Neural progenitor cell (in vitro differentiated cells): Measurements from ENCODE around the gene NTM. TPM values are rescaled to one million over a fixed set of nuclear protein-coding genes. Genes with fewer than 3 reads are reported as not detected.
"Not testable (repeated sequence)": the region's sequence is repeated elsewhere in the genome, so short reads cannot be mapped to it uniquely, and the experiment has no call there.

Source experiments
- DNase-seq: peaks from one replicate; pipeline ENCODE4 v3.0.0-alpha.2; 2016; ENCODE audit warnings: low spot score
- H2AFZ ChIP-seq: fragments of 200-600 bp; sonication (generic); replicated peaks from 2 replicates; pipeline ENCODE4 v1.6.1; 2016; ENCODE audit warnings: antibody characterized with exemption
- H3F3A ChIP-seq: fragments of 200-600 bp; sonication (generic); 2 replicates; pipeline ENCODE4 v1.6.1; 2016; ENCODE audit warnings: antibody characterized with exemption, low read depth
- H3K27ac ChIP-seq: fragments of 200-600 bp; sonication (generic); 2 replicates; pipeline ENCODE4 v1.5.1; 2016; ENCODE audit warnings: mild to moderate bottlenecking
- H3K27me3 ChIP-seq: fragments of 200-600 bp; sonication (generic); 2 replicates; pipeline ENCODE4 v1.6.1; 2016; ENCODE audit warnings: mild to moderate bottlenecking, moderate library complexity
- H3K36me3 ChIP-seq: fragments of 200-600 bp; sonication (generic); 2 replicates; pipeline ENCODE4 v1.5.1; 2016
- H3K4me1 ChIP-seq: fragments of 200-600 bp; sonication (generic); 2 replicates; pipeline ENCODE4 v1.6.1; 2016; ENCODE audit warnings: mixed run types
- H3K4me2 ChIP-seq: fragments of 200-600 bp; sonication (generic); 2 replicates; pipeline ENCODE4 v1.6.1; 2016
- H3K4me3 ChIP-seq: fragments of 200-600 bp; sonication (generic); 2 replicates; pipeline ENCODE4 v1.5.1; 2016
- H3K79me2 ChIP-seq: fragments of 200-600 bp; sonication (generic); 2 replicates; pipeline ENCODE4 v1.6.1; 2016; ENCODE audit warnings: low read depth
- H3K9ac ChIP-seq: fragments of 200-600 bp; sonication (generic); 2 replicates; pipeline ENCODE4 v1.6.1; 2016
- H3K9me3 ChIP-seq: fragments of 200-600 bp; sonication (generic); 2 replicates; pipeline ENCODE4 v1.5.1; 2016; ENCODE audit warnings: low read depth
- H4K20me1 ChIP-seq: fragments of 200-600 bp; sonication (generic); 2 replicates; pipeline ENCODE4 v1.6.1; 2016; ENCODE audit warnings: low read depth
- H3K27ac Mint-ChIP-seq: 3 replicates; pipeline ENCODE4 v1.8.0; 2021; ENCODE audit warnings: mixed read lengths
- H3K27me3 Mint-ChIP-seq: 2 replicates; pipeline ENCODE4 v1.8.0; 2022; ENCODE audit warnings: low read depth, mild to moderate bottlenecking, inconsistent platforms, moderate library complexity, mixed read lengths; ENCODE audit not compliant: insufficient read depth
- H3K36me3 Mint-ChIP-seq: 3 replicates; pipeline ENCODE4 v1.8.0; 2021; ENCODE audit warnings: mixed read lengths
- H3K4me1 Mint-ChIP-seq: 3 replicates; pipeline ENCODE4 v1.8.0; 2021; ENCODE audit warnings: mixed read lengths
- H3K4me3 Mint-ChIP-seq: 3 replicates; pipeline ENCODE4 v1.8.0; 2021; ENCODE audit warnings: mild to moderate bottlenecking, moderate library complexity, mixed read lengths
- H3K9me3 Mint-ChIP-seq: 3 replicates; pipeline ENCODE4 v1.8.0; 2020; ENCODE audit warnings: mixed read lengths
- EZH2 ChIP-seq: fragments of 200-600 bp; sonication (generic); IDR thresholded peaks from 2 replicates; pipeline ENCODE4 v1.6.1; 2017; ENCODE audit warnings: antibody characterized with exemption, mild to moderate bottlenecking, moderate library complexity
- EZH2phosphoT487 ChIP-seq: fragments of 200-600 bp; sonication (generic); IDR thresholded peaks from 2 replicates; pipeline ENCODE4 v1.6.1; 2017; ENCODE audit warnings: antibody characterized with exemption
- total RNA-seq: library from RNA; depleted of rRNA; stranded (reverse); fragments of >200 nt; gene quantifications from 2 replicates; pipeline ENCODE4 v1.2.3, GENCODE V29; 2015; ENCODE audit warnings: low replicate concordance
- TF ChIP-seq, protein P1 (sequence below): fragments of 200-600 bp; sonication (generic); IDR thresholded peaks from 2 replicates; pipeline ENCODE4 v1.5.1; 2017; ENCODE audit warnings: antibody characterized with exemption, mild to moderate bottlenecking

NTM gene
- total RNA-seq, 1 donor from 2014 or later, result 4.3 TPM

DNA sequence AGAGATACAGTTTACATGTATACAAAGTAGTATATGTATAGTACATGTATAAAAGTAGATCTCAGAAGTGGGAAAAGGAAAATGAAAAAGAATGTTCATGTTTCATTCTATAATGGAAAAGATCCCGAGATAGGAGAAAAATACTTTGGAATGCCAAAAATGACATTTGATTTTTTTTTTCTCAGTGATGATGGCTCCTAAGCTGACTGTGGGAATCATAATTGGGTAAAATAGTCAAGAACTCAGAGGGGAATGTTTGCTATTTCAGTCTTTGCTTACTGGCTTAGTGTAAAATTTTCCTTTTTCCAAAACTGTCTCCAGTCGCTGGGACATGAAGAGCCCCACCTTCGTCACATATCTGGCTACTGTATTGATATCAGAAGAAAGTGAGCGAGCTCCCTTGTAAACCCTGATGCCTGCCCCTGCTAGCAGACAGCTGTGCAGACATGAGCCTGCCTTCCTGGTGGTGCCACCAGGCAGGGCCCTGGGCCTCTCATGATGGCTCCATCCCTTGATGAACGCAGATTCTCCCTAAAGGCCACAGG, 944.6 kb downstream of the NTM start:
- Histone ChIP-seq H3K9me3 (no peaks in the 10 kb centered on the region), H2AFZ (no peak overlapping the region), H4K20me1 (no peaks in the 10 kb centered on the region), H3K4me3 (no peak overlapping the region), H3K79me2 (no peaks in the 10 kb centered on the region), H3K27me3 (no peaks in the 10 kb centered on the region), H3K4me1 (peaks cover 16% of the 10 kb centered on the region), H3K4me2 (no peak overlapping the region), H3K36me3 (no peaks in the 10 kb centered on the region), H3F3A (no peaks in the 10 kb centered on the region), H3K27ac (no peak overlapping the region), H3K9ac (no peak overlapping the region)
- Mint-ChIP-seq H3K27me3 (peaks cover 4% of the 10 kb centered on the region), H3K4me3 (no peak overlapping the region), H3K36me3 (peaks cover 5% of the 10 kb centered on the region), H3K9me3 (peaks cover 11% of the 10 kb centered on the region), H3K4me1 (peaks cover 18% of the 10 kb centered on the region), H3K27ac (no peak overlapping the region)
- TF ChIP-seq EZH2 (no peak), EZH2phosphoT487 (no peak)
- TF ChIP-seq, protein P1, sequence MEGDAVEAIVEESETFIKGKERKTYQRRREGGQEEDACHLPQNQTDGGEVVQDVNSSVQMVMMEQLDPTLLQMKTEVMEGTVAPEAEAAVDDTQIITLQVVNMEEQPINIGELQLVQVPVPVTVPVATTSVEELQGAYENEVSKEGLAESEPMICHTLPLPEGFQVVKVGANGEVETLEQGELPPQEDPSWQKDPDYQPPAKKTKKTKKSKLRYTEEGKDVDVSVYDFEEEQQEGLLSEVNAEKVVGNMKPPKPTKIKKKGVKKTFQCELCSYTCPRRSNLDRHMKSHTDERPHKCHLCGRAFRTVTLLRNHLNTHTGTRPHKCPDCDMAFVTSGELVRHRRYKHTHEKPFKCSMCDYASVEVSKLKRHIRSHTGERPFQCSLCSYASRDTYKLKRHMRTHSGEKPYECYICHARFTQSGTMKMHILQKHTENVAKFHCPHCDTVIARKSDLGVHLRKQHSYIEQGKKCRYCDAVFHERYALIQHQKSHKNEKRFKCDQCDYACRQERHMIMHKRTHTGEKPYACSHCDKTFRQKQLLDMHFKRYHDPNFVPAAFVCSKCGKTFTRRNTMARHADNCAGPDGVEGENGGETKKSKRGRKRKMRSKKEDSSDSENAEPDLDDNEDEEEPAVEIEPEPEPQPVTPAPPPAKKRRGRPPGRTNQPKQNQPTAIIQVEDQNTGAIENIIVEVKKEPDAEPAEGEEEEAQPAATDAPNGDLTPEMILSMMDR, result no peak
- no peak for DNase-seq

DNA sequence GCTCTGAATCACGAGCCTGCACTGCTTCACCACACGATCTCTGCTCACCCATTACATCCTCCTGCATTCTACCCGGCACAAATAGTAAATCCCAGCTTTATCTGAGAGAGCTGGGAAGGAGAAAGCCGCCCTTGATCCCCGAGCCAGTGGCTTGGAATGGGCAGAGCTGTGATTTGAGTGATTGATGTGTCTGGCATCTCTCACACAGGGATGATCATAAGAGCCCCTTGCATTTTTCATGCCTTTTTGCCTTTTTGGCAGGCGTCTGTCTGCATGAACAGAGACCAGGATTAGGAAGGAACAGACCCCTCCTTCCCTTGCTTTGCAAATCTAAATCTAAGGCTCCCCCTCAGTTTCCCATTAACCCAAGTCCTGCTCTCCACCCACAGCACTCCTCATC, 945.3 kb downstream of the NTM start:
- Histone ChIP-seq H3K9ac (no peak overlapping the region), H3K4me1 (peaks cover 10% of the 10 kb centered on the region), H3K4me3 (no peak overlapping the region), H3K27me3 (no peaks in the 10 kb centered on the region), H3F3A (no peaks in the 10 kb centered on the region), H3K79me2 (no peaks in the 10 kb centered on the region), H2AFZ (no peak overlapping the region), H3K9me3 (no peaks in the 10 kb centered on the region), H3K36me3 (no peaks in the 10 kb centered on the region), H4K20me1 (no peaks in the 10 kb centered on the region), H3K27ac (no peak overlapping the region), H3K4me2 (no peak overlapping the region)
- no peak overlapping the region for H3K4me3 Mint-ChIP-seq
- peaks cover 4% of the 10 kb centered on the region for H3K27me3 Mint-ChIP-seq
- H3K36me3 Mint-ChIP-seq, result peaks cover 5% of the 10 kb centered on the region
- H3K9me3 Mint-ChIP-seq, result peaks cover 11% of the 10 kb centered on the region
- TF ChIP-seq, protein P1, result no peak
- TF ChIP-seq EZH2 (no peak), EZH2phosphoT487 (no peak)
- peaks cover 11% of the 10 kb centered on the region for H3K4me1 Mint-ChIP-seq
- no peak for DNase-seq
- no peak overlapping the region for H3K27ac Mint-ChIP-seq

DNA sequence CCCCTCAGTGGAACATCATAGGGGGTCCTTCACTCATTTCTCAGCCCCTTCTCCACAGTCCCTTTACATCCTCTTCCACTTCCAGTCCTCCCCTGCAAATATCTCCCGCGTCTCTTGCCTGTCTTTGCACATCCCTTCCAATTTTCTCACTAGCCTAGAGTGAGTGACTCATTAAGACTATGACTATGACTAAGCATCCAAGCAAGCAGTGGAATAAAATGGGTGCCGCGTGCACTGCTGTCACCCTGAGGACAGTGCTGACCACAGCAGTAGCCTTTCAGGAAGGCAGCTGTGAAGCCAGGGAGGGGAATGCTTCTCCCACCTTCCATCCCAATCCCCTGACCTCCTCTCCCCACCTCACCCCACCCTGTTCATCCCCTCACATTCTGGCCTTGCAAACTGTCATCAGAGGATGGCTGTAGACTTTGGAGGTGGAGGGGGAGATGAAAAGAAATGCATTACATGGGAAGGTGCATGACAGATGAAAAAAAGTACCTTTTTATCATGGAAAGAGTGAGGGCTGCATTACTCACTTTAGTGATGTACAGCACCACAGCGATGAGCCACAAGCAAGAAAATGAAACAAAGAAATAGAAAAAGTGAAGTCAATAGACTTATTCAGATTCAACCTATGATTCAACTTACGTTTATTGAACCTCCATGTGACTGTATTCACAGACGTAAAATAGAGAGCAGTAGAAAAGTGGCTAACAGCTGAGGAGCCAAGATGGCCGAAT, 948.2 kb downstream of the NTM start:
- Mint-ChIP-seq H3K27me3 (peaks cover 2% of the 10 kb centered on the region), H3K4me3 (no peak overlapping the region), H3K36me3 (peaks cover 5% of the 10 kb centered on the region), H3K9me3 (peaks cover 16% of the 10 kb centered on the region), H3K27ac (no peak overlapping the region), H3K4me1 (no peaks in the 10 kb centered on the region)
- no peak for DNase-seq
- Histone ChIP-seq H3K27ac (no peak overlapping the region), H3K27me3 (no peaks in the 10 kb centered on the region), H3K4me3 (no peak overlapping the region), H4K20me1 (no peaks in the 10 kb centered on the region), H3F3A (no peaks in the 10 kb centered on the region), H3K79me2 (no peaks in the 10 kb centered on the region), H3K4me2 (no peak overlapping the region), H3K36me3 (no peaks in the 10 kb centered on the region), H3K4me1 (peaks cover 6% of the 10 kb centered on the region), H3K9me3 (no peaks in the 10 kb centered on the region), H3K9ac (no peak overlapping the region), H2AFZ (no peak overlapping the region)
- TF ChIP-seq, protein P1, result no peak
- no peak for TF ChIP-seq EZH2phosphoT487
- TF ChIP-seq EZH2, result no peak

DNA sequence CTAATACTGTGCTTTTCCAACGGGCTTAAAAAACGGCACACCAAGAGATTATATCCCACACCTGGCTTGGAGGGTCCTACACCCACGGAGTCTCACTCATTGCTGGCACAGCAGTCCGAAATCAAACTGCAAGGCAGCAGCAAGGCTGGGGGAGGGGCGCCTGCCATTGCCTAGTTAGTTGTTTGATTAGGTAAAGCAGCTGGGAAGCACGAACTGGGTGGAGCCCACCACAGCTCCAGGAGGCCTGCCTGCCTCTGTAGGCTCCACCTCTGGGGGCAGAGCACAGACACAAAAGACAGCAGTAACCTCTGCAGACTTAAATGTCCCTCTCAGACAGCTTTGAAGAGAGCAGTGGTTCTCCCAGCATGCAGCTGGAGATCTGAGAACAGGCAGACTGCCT, 949.0 kb downstream of the NTM start:
- H3K27me3 Mint-ChIP-seq, H2AFZ ChIP-seq, H3K4me1 ChIP-seq, H3K27ac ChIP-seq, H3K4me2 ChIP-seq, H3K36me3 Mint-ChIP-seq, H3K36me3 ChIP-seq, H3K4me1 Mint-ChIP-seq, DNase-seq, H3K4me3 Mint-ChIP-seq, H3K9me3 ChIP-seq, H3K9ac ChIP-seq, H4K20me1 ChIP-seq, H3K4me3 ChIP-seq, H3F3A ChIP-seq, H3K27me3 ChIP-seq, H3K27ac Mint-ChIP-seq, H3K79me2 ChIP-seq: not testable (repeated sequence)
- peaks cover 16% of the 10 kb centered on the region for H3K9me3 Mint-ChIP-seq
